H7 (cell line): ENCODE data around the gene ZNF322. TPM values are rescaled to one million over a fixed set of nuclear protein-coding genes. Genes with fewer than 3 reads are reported as not detected.

Source experiments
- DNase-seq: peaks from one replicate; pipeline ENCODE4 v3.0.0; 2012
- H3K27me3 ChIP-seq: 2 replicates; pipeline ENCODE4 v1.6.0; 2011; ENCODE audit warnings: mild to moderate bottlenecking, low read length; ENCODE audit not compliant: control insufficient read depth, insufficient read depth
- H3K36me3 ChIP-seq: replicated peaks from 2 replicates; pipeline ENCODE4 v1.5.1; 2011; ENCODE audit warnings: low read length; ENCODE audit not compliant: control insufficient read depth, insufficient read depth
- H3K4me3 ChIP-seq: 2 replicates; pipeline ENCODE4 v1.5.1; 2011; ENCODE audit warnings: low read depth, mild to moderate bottlenecking, control low read depth, low read length, moderate library complexity; ENCODE audit not compliant: insufficient read depth
- total RNA-seq: library from RNA; depleted of rRNA; stranded (reverse); fragments of >200 nt; shearing (Covaris generic); gene quantifications from 2 replicates; pipeline ENCODE4 v1.2.3, GENCODE V29; 2014

Gene ZNF322
- total RNA-seq, 1 experiment from 2014 or later: 12.0 TPM

- no peak for DNase-seq
- Histone ChIP-seq H3K27me3 (no peaks in the 10 kb centered on the region; the same call in 1 of the 2 replicates), H3K36me3 (peaks cover 7% of the 10 kb centered on the region)
These were observed 58.8 kb downstream of the ZNF322 start for GRCh38 chr6:26600759-26601158.

DNA sequence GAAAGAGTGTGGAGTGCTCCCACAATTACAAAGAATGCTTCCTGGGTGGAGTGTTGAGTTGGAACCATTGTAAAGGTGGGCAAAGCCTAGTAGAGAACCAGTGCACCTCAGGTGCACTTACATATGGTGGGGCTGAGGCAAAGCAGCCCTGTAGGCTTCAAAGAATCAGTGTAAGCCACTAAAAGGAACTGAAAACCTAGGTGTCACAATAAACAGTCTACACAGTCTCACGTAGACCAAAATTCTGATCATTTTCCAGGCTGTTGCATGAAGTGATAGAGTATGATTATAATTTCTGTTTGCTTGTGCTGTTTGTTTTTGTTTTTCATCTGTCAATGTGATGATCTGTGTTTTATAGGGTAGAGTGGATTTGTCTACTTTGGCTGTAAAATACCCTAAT, 60.0 kb downstream of the ZNF322 start:
- Histone ChIP-seq H3K27me3 (no peaks in the 10 kb centered on the region; the same call in 1 of the 2 replicates), H3K36me3 (peaks cover 7% of the 10 kb centered on the region), H3K4me3 (no peak overlapping the region)
- DNase-seq: no peak

More at GRCh38 chr6:26600759-26601158, 58.8 kb downstream of the ZNF322 start:
- H3K4me3 ChIP-seq: no peak overlapping the region

GRCh38 chr6:26599134-26599533, 60.4 kb downstream of the ZNF322 start:
- no peak overlapping the region for H3K4me3 ChIP-seq
- H3K36me3 ChIP-seq: peaks cover 7% of the 10 kb centered on the region
- no peaks in the 10 kb centered on the region; the same call in 1 of the 2 replicates for H3K27me3 ChIP-seq
- no peak for DNase-seq

DNA sequence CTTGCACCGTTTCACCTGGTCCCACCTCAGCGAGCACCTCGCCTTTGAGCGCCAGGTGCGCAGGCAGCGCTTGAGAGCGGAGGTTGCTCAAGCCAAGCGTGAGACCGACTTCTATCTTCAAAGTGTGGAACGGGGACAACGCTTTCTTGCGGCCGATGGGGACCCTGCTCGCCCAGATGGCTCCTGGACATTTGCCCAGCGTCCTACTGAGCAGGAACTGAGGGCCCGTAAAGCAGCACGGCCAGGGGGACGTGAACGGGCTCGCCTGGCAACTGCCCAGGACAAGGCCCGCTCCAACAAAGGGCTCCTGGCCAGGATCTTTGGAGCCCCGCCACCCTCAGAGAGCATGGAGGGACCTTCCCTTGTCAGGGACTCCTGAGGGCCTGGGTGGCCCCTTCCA, 61.3 kb downstream of the ZNF322 start:
- Histone ChIP-seq H3K36me3 (peaks cover 7% of the 10 kb centered on the region), H3K27me3 (no peaks in the 10 kb centered on the region; the same call in 1 of the 2 replicates), H3K4me3 (no peak overlapping the region)
- no peak for DNase-seq

GRCh38 chr6:26597821-26598220, 61.7 kb downstream of the ZNF322 start:
- Histone ChIP-seq H3K27me3 (no peaks in the 10 kb centered on the region; the same call in 1 of the 2 replicates), H3K4me3 (peak overlapping the region; percentile 99), H3K36me3 (peaks cover 7% of the 10 kb centered on the region)
- no peak for DNase-seq

DNA sequence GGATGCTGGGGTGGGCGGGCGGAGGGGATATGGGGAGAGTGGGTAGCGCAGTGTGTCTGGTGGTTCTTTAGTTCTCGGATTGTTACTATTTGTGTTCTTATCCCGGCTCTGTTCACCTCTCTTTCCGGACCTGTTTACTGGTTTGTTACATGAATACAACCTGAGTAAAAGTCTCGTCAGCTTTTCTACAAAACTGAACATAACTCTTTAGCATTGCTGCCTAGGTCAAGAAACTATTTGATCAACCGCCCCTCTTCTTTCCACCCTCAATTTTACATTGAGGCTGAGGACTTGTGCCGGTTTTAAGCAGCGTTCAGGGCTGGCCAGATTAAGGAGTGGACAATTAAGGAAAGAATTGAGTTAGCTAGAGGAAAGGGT, 62.2 kb downstream of the ZNF322 start:
- no peak for DNase-seq
- Histone ChIP-seq H3K4me3 (peak overlapping the region; percentile 99), H3K36me3 (peaks cover 7% of the 10 kb centered on the region), H3K27me3 (no peaks in the 10 kb centered on the region; the same call in 1 of the 2 replicates)

GRCh38 chr6:26596579-26597388, 62.8 kb downstream of the ZNF322 start, which contains the start of gene ABT1:
ABT1 (plus strand) TSS chr6:26596953; CDS start chr6:26596983, 30 bp downstream.
- Histone ChIP-seq H3K36me3 (peaks cover 7% of the 10 kb centered on the region), H3K4me3 (peak within 1 kb of the TSS; percentile 99), H3K27me3 (peaks cover 1% of the 10 kb centered on the region; the same call in 1 of the 2 replicates)
- peak; percentile 97 for DNase-seq

DNA sequence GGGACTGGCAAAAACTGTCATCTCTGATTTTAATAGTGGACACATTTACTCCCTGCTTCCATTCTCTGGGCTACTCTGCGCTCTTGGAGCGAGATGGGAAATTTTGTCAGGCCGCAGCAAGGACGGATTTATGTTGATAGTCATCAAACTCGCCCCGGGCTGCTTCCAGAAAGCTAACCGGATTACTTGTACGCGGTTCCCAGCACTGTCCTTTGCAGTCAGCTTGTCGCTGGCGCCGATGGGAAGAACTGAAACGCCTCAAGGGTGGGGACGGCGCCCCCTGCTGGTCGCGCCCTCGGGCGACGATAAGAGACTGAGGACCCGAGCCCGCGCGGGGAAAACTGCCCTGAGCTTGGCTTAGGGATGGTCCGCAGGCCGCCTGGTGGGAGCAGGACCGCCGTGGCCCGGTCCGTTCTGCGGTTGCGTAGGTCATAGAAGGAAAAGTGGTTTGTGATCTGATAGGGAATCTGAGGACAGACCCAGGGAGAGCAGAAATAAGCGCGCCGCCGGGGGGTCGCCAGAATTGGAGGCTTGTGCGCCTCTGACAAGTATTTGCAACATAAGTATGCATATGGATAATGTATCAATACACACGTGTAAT, 63.8 kb downstream of the ZNF322 start:
- DNase-seq: peak; percentile 88
- Histone ChIP-seq H3K36me3 (peaks cover 7% of the 10 kb centered on the region), H3K4me3 (peak overlapping the region; percentile 99), H3K27me3 (peaks cover 1% of the 10 kb centered on the region; the same call in 1 of the 2 replicates)

GRCh38 chr6:26594730-26595632, 64.6 kb downstream of the ZNF322 start:
- Histone ChIP-seq H3K4me3 (peak overlapping the region; percentile 99), H3K27me3 (peaks cover 1% of the 10 kb centered on the region; the same call in 1 of the 2 replicates), H3K36me3 (peaks cover 7% of the 10 kb centered on the region)
- DNase-seq: peak; percentile 46

DNA sequence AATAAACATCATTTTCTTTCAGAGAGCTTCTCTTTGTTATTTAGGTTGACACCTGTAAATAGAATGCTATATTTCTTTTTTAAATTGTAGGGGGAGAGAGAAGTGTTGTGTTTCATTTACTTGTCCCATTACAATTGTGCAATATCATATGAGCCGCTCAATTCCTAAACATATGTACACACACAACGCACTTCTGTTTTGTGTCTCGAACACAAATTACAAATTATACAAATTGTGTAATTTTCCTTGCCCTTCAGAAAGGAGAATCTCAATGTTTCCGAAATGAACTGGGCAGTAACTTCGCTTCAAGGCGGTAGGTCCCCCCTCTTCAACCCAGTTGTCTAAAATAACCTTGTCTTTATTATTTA, 65.4 kb downstream of the ZNF322 start:
- Histone ChIP-seq H3K27me3 (peaks cover 1% of the 10 kb centered on the region; the same call in 1 of the 2 replicates), H3K4me3 (peak overlapping the region; percentile 45), H3K36me3 (peaks cover 5% of the 10 kb centered on the region)
- DNase-seq: no peak

- no peak for DNase-seq
- peaks cover 1% of the 10 kb centered on the region; the same call in 1 of the 2 replicates for H3K27me3 ChIP-seq
- peaks cover 2% of the 10 kb centered on the region for H3K36me3 ChIP-seq
- H3K4me3 ChIP-seq: peak overlapping the region; percentile 45
These were observed 66.0 kb downstream of the ZNF322 start for GRCh38 chr6:26593278-26594130.

DNA sequence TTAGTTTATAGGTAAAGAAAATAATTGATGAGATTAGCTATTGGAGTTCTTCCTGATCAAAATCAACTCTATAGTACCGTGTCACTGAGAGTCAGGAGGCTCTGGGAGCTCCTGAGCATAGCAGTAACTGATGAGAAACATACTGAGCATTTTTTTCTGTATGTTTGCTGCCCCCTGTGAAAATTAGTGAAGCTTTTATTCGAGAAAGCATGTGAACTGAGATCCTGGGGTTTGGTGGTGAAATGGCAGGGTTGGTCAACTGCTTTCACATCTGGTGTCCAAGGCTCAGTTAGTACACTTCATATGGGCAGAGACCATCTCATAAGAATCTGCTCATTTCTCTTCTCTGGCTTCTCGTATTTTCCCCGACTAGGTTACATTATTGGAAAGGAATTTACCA, 66.9 kb downstream of the ZNF322 start:
- no peaks in the 10 kb centered on the region for H3K36me3 ChIP-seq
- H3K27me3 ChIP-seq: peaks cover 1% of the 10 kb centered on the region; the same call in 1 of the 2 replicates
- no peak overlapping the region for H3K4me3 ChIP-seq
- DNase-seq: no peak

GRCh38 chr6:26588965-26589364, 70.6 kb downstream of the ZNF322 start:
- Histone ChIP-seq H3K27me3 (peaks cover 1% of the 10 kb centered on the region; the same call in 1 of the 2 replicates), H3K36me3 (no peaks in the 10 kb centered on the region), H3K4me3 (no peak overlapping the region)
- DNase-seq: no peak
